ENCODE results near the gene CCDC91.

- TF ChIP-seq E2F1 (CRISPR knock-in tag; IDR thresholded peaks at IDR 0.05) (no peak), ZBTB43 (CRISPR knock-in tag; IDR thresholded peaks at IDR 0.05) (no peak), CTCF (IDR thresholded peaks at IDR 0.05) (no peak), MXD4 (CRISPR knock-in tag; IDR thresholded peaks at IDR 0.05; ENCODE audit: borderline replicate concordance) (no peak), ZSCAN18 (CRISPR knock-in tag; IDR thresholded peaks at IDR 0.05) (no peak), CREM (CRISPR knock-in tag; IDR thresholded peaks at IDR 0.05) (no peak), CREB1 (CRISPR knock-in tag; IDR thresholded peaks at IDR 0.05) (no peak), ZNF263 (CRISPR knock-in tag; IDR thresholded peaks at IDR 0.05; ENCODE audit: low read depth) (no peak), MLX (CRISPR knock-in tag; IDR thresholded peaks at IDR 0.05) (no peak), ATF2 (CRISPR knock-in tag; IDR thresholded peaks at IDR 0.05; ENCODE audit: borderline replicate concordance, low read depth) (no peak), PREB (CRISPR knock-in tag; IDR thresholded peaks at IDR 0.05; ENCODE audit: borderline replicate concordance) (no peak), TCF7 (CRISPR knock-in tag; IDR thresholded peaks at IDR 0.05; ENCODE audit: low read depth) (no peak), USF2 (CRISPR knock-in tag; IDR thresholded peaks at IDR 0.05) (no peak), E2F5 (CRISPR knock-in tag; IDR thresholded peaks at IDR 0.05) (no peak)
Observed at GRCh38 chr12:28227251-28227650, 37.0 kb downstream of the CCDC91 start.
